ENCODE measurements around the gene SAP30L. TPM values are rescaled to one million over a fixed set of nuclear protein-coding genes. Genes with fewer than 3 reads are reported as not detected.
A peak's percentile ranks its signal among the peaks of the same experiment; 100 is the strongest.

Gene SAP30L
- total and polyA plus RNA-seq, 5 donors = 13.5 to 34.0 (median 27.9) TPM

DNA sequence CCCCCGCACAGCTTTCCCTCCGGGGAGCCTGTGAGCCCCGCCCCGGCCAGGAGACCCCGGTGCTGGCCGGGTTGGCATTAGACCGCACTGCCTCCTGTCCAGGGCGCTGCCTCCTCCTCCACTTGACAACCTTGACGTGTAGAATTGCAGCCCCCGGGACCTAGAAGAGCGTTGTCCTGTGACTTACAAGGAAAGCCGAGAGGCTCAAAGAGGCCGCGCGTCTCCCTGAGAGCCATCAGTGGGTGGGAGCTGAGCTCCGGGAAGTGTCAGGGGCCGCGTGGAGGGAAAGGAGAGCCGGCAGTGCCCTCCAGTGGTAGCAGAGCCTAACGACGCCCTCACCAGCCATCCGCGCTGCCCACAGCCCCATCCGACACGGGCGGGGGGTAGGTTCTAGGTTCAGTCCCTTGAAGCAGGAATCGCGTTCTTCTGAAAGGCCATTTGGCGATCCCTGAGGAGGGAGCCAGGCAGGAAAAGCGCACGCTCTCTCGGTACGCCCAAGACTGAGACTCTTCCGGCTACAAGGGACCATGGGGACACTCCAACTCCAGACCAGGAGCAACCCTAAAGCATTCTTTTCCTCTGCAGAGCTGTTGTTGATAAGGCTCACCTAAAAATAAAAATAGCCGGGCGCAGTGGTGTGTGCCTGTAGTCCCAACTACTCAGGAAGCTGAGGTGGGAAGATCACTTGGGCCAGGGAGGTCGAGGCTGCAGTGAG is 40.6 kb upstream of the SAP30L start:
- DNase-seq = peak; percentile 83 to 93 (median 93)
- intact Hi-C loops (cut with DNase I) = loop anchor here (5.0 to 10.0 kb wide), 5 partner anchors 210 to 430 kb away; partner anchors contain the start of gene GALNT10 (in 1 of the 4)
- 3% methylated on average over 37 of the region's 37 CpGs for WGBS
- H3K27ac ChIP-seq (ENCODE audit: low read length) = no peak overlapping the region
- H3K4me3 ChIP-seq (ENCODE audit: low read length) = peak overlapping the region; percentile 22
- peak; percentile 95 to 97 for ATAC-seq
- no peaks in the 10 kb centered on the region for H3K4me1 ChIP-seq (ENCODE audit: control insufficient read depth, insufficient read depth, low read length)
- H3K27me3 ChIP-seq (ENCODE audit: control insufficient read depth, insufficient read depth) = no peaks in the 10 kb centered on the region
- H3K9me3 ChIP-seq (ENCODE audit: control insufficient read depth, low read length) = no peaks in the 10 kb centered on the region

DNA sequence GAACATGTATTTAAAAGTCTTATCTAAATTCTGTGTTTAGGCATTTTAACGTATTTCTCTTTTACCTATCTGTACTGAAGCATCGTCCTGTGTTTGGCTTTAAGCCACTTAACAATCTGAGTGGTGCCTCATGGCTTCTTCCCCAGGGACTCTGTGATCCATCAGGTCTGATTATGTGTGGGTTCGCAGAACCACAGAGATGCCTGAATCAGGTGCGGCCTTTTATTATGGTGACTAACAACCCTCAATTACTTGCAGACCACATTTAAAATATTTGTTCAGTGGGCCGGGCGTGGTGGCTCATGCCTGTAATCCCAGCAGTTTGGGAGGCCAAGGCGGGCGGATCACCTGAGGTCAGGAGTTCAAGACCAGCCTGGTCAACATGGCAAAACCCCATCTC is 39.6 kb upstream of the SAP30L start:
- Histone ChIP-seq H3K4me1 (ENCODE audit: control insufficient read depth, insufficient read depth, low read length) (no peaks in the 10 kb centered on the region), H3K27ac (ENCODE audit: low read length) (no peak overlapping the region), H3K4me3 (ENCODE audit: low read length) (no peak overlapping the region), H3K9me3 (ENCODE audit: control insufficient read depth, low read length) (no peaks in the 10 kb centered on the region), H3K27me3 (ENCODE audit: control insufficient read depth, insufficient read depth) (no peaks in the 10 kb centered on the region)
- no peak for DNase-seq
- intact Hi-C loops (cut with DNase I) = loop anchor here (5.0 to 10.0 kb wide), 5 partner anchors 211 to 431 kb away; partner anchors contain the start of gene GALNT10 (in 1 of the 4)
- 97% methylated on average over 8 of the region's 8 CpGs for WGBS
- no peak for ATAC-seq

- Histone ChIP-seq H3K27me3 (ENCODE audit: control insufficient read depth, insufficient read depth) (no peaks in the 10 kb centered on the region), H3K27ac (ENCODE audit: low read length) (no peak overlapping the region), H3K4me3 (ENCODE audit: low read length) (no peak overlapping the region), H3K4me1 (ENCODE audit: control insufficient read depth, insufficient read depth, low read length) (no peaks in the 10 kb centered on the region), H3K9me3 (ENCODE audit: control insufficient read depth, low read length) (no peaks in the 10 kb centered on the region)
- DNase-seq (no peak), ATAC-seq (no peak)
- intact Hi-C loops (cut with DNase I) = loop anchor here (5.0 to 10.0 kb wide), 5 partner anchors 212 to 432 kb away; partner anchors contain the start of gene GALNT10 (in 1 of the 4)
- 94% methylated on average over 4 of the region's 4 CpGs for WGBS
These were observed 39.0 kb upstream of the SAP30L start for GRCh38 chr5:154406826-154407225.

GRCh38 chr5:154408811-154409210 is 37.0 kb upstream of the SAP30L start:
- Histone ChIP-seq H3K9me3 (ENCODE audit: control insufficient read depth, low read length) (no peaks in the 10 kb centered on the region), H3K4me3 (ENCODE audit: low read length) (no peak overlapping the region), H3K27me3 (ENCODE audit: control insufficient read depth, insufficient read depth) (no peaks in the 10 kb centered on the region), H3K4me1 (ENCODE audit: control insufficient read depth, insufficient read depth, low read length) (no peaks in the 10 kb centered on the region), H3K27ac (ENCODE audit: low read length) (no peak overlapping the region)
- WGBS = 87% methylated on average over 6 of the region's 6 CpGs
- intact Hi-C loops (cut with DNase I) = loop anchor here (5.0 to 10.0 kb wide), 5 partner anchors 214 to 434 kb away; partner anchors contain the start of gene GALNT10 (in 1 of the 4)
- ATAC-seq = no peak
- DNase-seq = no peak

- ATAC-seq (no peak), DNase-seq (no peak)
- WGBS = 93% methylated on average over 15 of the region's 15 CpGs
- Histone ChIP-seq H3K4me1 (ENCODE audit: control insufficient read depth, insufficient read depth, low read length) (no peaks in the 10 kb centered on the region), H3K27me3 (ENCODE audit: control insufficient read depth, insufficient read depth) (no peaks in the 10 kb centered on the region), H3K9me3 (ENCODE audit: control insufficient read depth, low read length) (no peaks in the 10 kb centered on the region), H3K27ac (ENCODE audit: low read length) (no peak overlapping the region), H3K4me3 (ENCODE audit: low read length) (no peak overlapping the region)
- intact Hi-C loops (cut with DNase I) = loop anchor here (5.0 to 10.0 kb wide), 5 partner anchors 215 to 435 kb away; partner anchors contain the start of gene GALNT10 (in 1 of the 4)
These were observed 36.5 kb upstream of the SAP30L start for GRCh38 chr5:154409230-154409840.

- DNase-seq (no peak), ATAC-seq (no peak)
- Histone ChIP-seq H3K27ac (ENCODE audit: low read length) (no peak overlapping the region), H3K9me3 (ENCODE audit: control insufficient read depth, low read length) (no peaks in the 10 kb centered on the region), H3K4me1 (ENCODE audit: control insufficient read depth, insufficient read depth, low read length) (no peaks in the 10 kb centered on the region), H3K27me3 (ENCODE audit: control insufficient read depth, insufficient read depth) (no peaks in the 10 kb centered on the region), H3K4me3 (ENCODE audit: low read length) (no peak overlapping the region)
- intact Hi-C loops (cut with DNase I) = no loop called here
These were observed 35.8 kb upstream of the SAP30L start for GRCh38 chr5:154410008-154410407.

DNA sequence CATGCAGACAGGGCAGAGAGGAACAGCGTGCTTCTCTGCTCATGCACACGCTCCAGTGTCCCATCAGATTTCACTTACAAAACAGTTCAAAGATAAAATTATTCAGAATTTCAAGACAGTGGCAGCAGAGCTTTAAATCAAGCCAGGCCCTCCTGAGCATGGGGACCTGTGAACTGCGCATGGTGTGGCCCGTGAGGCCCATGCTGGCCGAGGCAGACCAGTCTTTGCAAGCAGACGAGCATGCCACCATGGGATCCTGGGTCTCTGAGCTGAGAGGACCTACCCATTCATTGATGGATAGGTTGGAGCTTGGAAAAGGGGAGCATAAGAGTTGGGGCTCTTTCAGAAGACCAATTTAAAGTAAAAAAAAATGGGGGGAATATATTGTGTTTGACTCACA is 35.0 kb upstream of the SAP30L start:
- no peak for ATAC-seq
- Histone ChIP-seq H3K9me3 (ENCODE audit: control insufficient read depth, low read length) (no peaks in the 10 kb centered on the region), H3K27me3 (ENCODE audit: control insufficient read depth, insufficient read depth) (no peaks in the 10 kb centered on the region), H3K4me3 (ENCODE audit: low read length) (no peak overlapping the region), H3K4me1 (ENCODE audit: control insufficient read depth, insufficient read depth, low read length) (no peaks in the 10 kb centered on the region), H3K27ac (ENCODE audit: low read length) (no peak overlapping the region)
- intact Hi-C loops (cut with DNase I) = no loop called here
- WGBS = 80% methylated on average over 6 of the region's 6 CpGs
- no peak for DNase-seq

GRCh38 chr5:154411338-154411737 is 34.5 kb upstream of the SAP30L start:
- Histone ChIP-seq H3K4me3 (ENCODE audit: low read length) (no peak overlapping the region), H3K4me1 (ENCODE audit: control insufficient read depth, insufficient read depth, low read length) (no peaks in the 10 kb centered on the region), H3K9me3 (ENCODE audit: control insufficient read depth, low read length) (no peaks in the 10 kb centered on the region), H3K27ac (ENCODE audit: low read length) (no peak overlapping the region), H3K27me3 (ENCODE audit: control insufficient read depth, insufficient read depth) (no peaks in the 10 kb centered on the region)
- WGBS = over 99% methylated on average over 5 of the region's 5 CpGs
- no peak for ATAC-seq
- DNase-seq = no peak
- intact Hi-C loops (cut with DNase I) = no loop called here

- intact Hi-C loops (cut with DNase I) = no loop called here
- H3K4me1 ChIP-seq (ENCODE audit: control insufficient read depth, insufficient read depth, low read length) = no peaks in the 10 kb centered on the region
- no peak overlapping the region for H3K4me3 ChIP-seq (ENCODE audit: low read length)
- WGBS = 99% methylated on average over 3 of the region's 3 CpGs
- no peak overlapping the region for H3K27ac ChIP-seq (ENCODE audit: low read length)
- no peaks in the 10 kb centered on the region for H3K9me3 ChIP-seq (ENCODE audit: control insufficient read depth, low read length)
- ATAC-seq (no peak), DNase-seq (no peak)
- no peaks in the 10 kb centered on the region for H3K27me3 ChIP-seq (ENCODE audit: control insufficient read depth, insufficient read depth)
These were observed 33.5 kb upstream of the SAP30L start for GRCh38 chr5:154412316-154412715.

- no peak overlapping the region for H3K27ac ChIP-seq (ENCODE audit: low read length)
- intact Hi-C loops (cut with DNase I) = no loop called here
- H3K4me3 ChIP-seq (ENCODE audit: low read length) = no peak overlapping the region
- no peaks in the 10 kb centered on the region for H3K27me3 ChIP-seq (ENCODE audit: control insufficient read depth, insufficient read depth)
- no peaks in the 10 kb centered on the region for H3K4me1 ChIP-seq (ENCODE audit: control insufficient read depth, insufficient read depth, low read length)
- no peaks in the 10 kb centered on the region for H3K9me3 ChIP-seq (ENCODE audit: control insufficient read depth, low read length)
- ATAC-seq = no peak
- DNase-seq = no peak
- 94% methylated on average over 9 of the region's 9 CpGs for WGBS
These were observed 32.9 kb upstream of the SAP30L start for GRCh38 chr5:154412925-154413324.

DNA sequence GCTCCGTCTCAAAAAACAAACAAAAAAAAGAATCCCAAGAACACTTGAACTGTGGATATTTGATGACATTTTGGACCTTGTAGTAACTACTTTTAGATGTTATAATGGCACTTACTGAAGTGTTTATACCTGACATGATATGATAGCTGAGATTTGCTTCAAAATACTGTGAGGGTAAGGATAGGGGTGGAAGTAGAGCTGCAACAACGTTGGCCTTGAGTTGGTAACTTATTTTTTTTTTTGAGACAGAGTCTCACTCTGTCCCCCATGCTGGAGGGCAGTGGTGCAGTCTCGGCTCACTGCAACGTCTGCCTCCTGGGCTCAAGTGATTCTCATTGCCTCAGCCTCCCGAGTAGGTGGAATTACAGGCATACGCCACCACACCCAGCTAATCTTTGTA is 30.7 kb upstream of the SAP30L start:
- no peaks in the 10 kb centered on the region for H3K27me3 ChIP-seq (ENCODE audit: control insufficient read depth, insufficient read depth)
- DNase-seq (no peak), ATAC-seq (no peak)
- H3K4me3 ChIP-seq (ENCODE audit: low read length) = no peak overlapping the region
- no peaks in the 10 kb centered on the region for H3K9me3 ChIP-seq (ENCODE audit: control insufficient read depth, low read length)
- intact Hi-C loops (cut with DNase I) = no loop called here
- H3K27ac ChIP-seq (ENCODE audit: low read length) = no peak overlapping the region
- H3K4me1 ChIP-seq (ENCODE audit: control insufficient read depth, insufficient read depth, low read length) = no peaks in the 10 kb centered on the region
- 86% methylated on average over 6 of the region's 6 CpGs for WGBS

All from right cardiac atrium (tissue), 5 donors.